Panc1 (cell line): Measurements from ENCODE around the gene MUCL3. TPM values are rescaled to one million over a fixed set of nuclear protein-coding genes. Genes with fewer than 3 reads are reported as not detected.

ENCODE experiments used
- ATAC-seq: fragments of 200-7000 bp; cut with Tn5 transposase; 2 replicates; pipeline ENCODE4 v1.9.1; 2020; ENCODE audit warnings: mild to moderate bottlenecking, moderate library complexity
- BruUV-seq: library from RNA; stranded (reverse); fragments of 400-500 nt; replicated peaks from 2 replicates; lab custom pipeline; 2021; lab: Mats Ljungman, UMichigan
- CTCF ChIA-PET: fragments of 300-600 bp; sonication (Branson Sonifier 250); formaldehyde crosslinking; loops from one replicate; lab custom pipeline; 2022; ENCODE audit warnings: antibody characterized with exemption; lab: Charles Lee
- POLR2A ChIA-PET: fragments of 300-600 bp; sonication (Branson Sonifier 250); formaldehyde crosslinking; loops from one replicate; lab custom pipeline; 2022; ENCODE audit warnings: antibody characterized with exemption; lab: Charles Lee
- DNase-seq: peaks from one replicate; pipeline ENCODE4 v3.0.0-alpha.2; 2010; ENCODE audit warnings: low read depth, low spot score
- H3K27ac ChIP-seq: 2 replicates; pipeline ENCODE4 v1.5.1; 2011; ENCODE audit warnings: mild to moderate bottlenecking, low read length, inconsistent platforms
- H3K27me3 ChIP-seq: fragments of 200-500 bp; sonication (Bioruptor generic); 2 replicates; pipeline ENCODE4 v1.6.0; 2014; ENCODE audit warnings: low read length, inconsistent platforms; ENCODE audit not compliant: control insufficient read depth, insufficient read depth
- H3K36me3 ChIP-seq: fragments of 200-500 bp; sonication (Bioruptor generic); 2 replicates; pipeline ENCODE4 v1.5.1; 2014; ENCODE audit warnings: inconsistent platforms, mild to moderate bottlenecking, low read length, moderate library complexity; ENCODE audit not compliant: control insufficient read depth, insufficient read depth
- H3K4me1 ChIP-seq: 2 replicates; pipeline ENCODE4 v1.5.1; 2011; ENCODE audit warnings: inconsistent platforms, mild to moderate bottlenecking, low read length, moderate library complexity; ENCODE audit not compliant: control insufficient read depth, insufficient read depth
- H3K4me3 ChIP-seq, 2 experiments: 2 replicates each; pipeline ENCODE4 v1.5.1; 2011 to 2012; ENCODE audit warnings: low read depth in 2 of 2, low read length in 2 of 2, mild to moderate bottlenecking in 2 of 2, inconsistent platforms in 1 of 2, moderate library complexity in 1 of 2
- H3K9me3 ChIP-seq: fragments of 200-500 bp; sonication (Bioruptor generic); 2 replicates; pipeline ENCODE4 v1.5.1; 2014; ENCODE audit warnings: low read depth, mild to moderate bottlenecking, inconsistent platforms, low read length, moderate library complexity; ENCODE audit not compliant: control insufficient read depth, insufficient read depth
- CTCF ChIP-seq: fragments of 450-650 bp; IDR thresholded peaks from 2 replicates; pipeline ENCODE4 v1.5.1; 2017; ENCODE audit warnings: mild to moderate bottlenecking
- POLR2AphosphoS5 ChIP-seq: IDR thresholded peaks from 2 replicates; pipeline ENCODE4 v1.6.1; 2012; ENCODE audit warnings: mild to moderate bottlenecking, low read depth, low read length, moderate library complexity
- REST ChIP-seq, 2 experiments: IDR thresholded peaks; 2 replicates each; pipeline ENCODE4 v1.6.1; 2011 to 2012; ENCODE audit warnings: low read depth in 2 of 2, control low read depth in 1 of 2, low read length in 1 of 2, mild to moderate bottlenecking in 1 of 2, moderate library complexity in 1 of 2; ENCODE audit not compliant: insufficient read depth in 1 of 2
- SIN3A ChIP-seq: IDR thresholded peaks from 2 replicates; pipeline ENCODE4 v1.6.1; 2012; ENCODE audit warnings: low read depth, mild to moderate bottlenecking, low read length, moderate library complexity, borderline replicate concordance; ENCODE audit not compliant: insufficient read depth
- TCF7L2 ChIP-seq: IDR thresholded peaks from 2 replicates; pipeline ENCODE4 v1.6.1; 2011; ENCODE audit warnings: mild to moderate bottlenecking, low read depth, low read length, inconsistent platforms
- in situ Hi-C: cut with HindIII; loops from 2 replicates; pipeline ENCODE4 v1.10.0; 2016; ENCODE audit warnings: low sequenced_read_pairs, low pct_unique_long_range_greater_than_20kb
- intact Hi-C: fragments of 100-400 bp; cut with micrococcal nuclease; formaldehyde crosslinking; loops from one replicate; pipeline ENCODE4 v1.10.0; 2022; ENCODE audit not compliant: unreplicated experiment
- total RNA-seq: library from RNA; stranded (reverse); gene quantifications from one replicate; pipeline ENCODE4 v1.2.1, GENCODE V29; 2021; ENCODE audit not compliant: unreplicated experiment

The MUCL3 gene
- total RNA-seq, 1 experiment from 2014 or later: not detected

- TF ChIP-seq POLR2AphosphoS5: no peak
- TF ChIP-seq TCF7L2: no peak
- no peak for TF ChIP-seq CTCF
- no peak for TF ChIP-seq REST (IDR thresholded peaks at IDR 0.05; ENCODE audit: insufficient read depth in 1 of 2, low read depth in 2 of 2, low read length in 1 of 2)
- no peak for TF ChIP-seq SIN3A
- ChIA-PET CTCF (no interaction called here), POLR2A (no interaction called here)
- DNase-seq (no peak), ATAC-seq (no peak)
- no peaks in the 10 kb centered on the region for H3K9me3 ChIP-seq
- in situ Hi-C loops: no loop called here
- intact Hi-C loops: no loop called here
- no peak overlapping the region for H3K4me3 ChIP-seq
- H3K27me3 ChIP-seq: peaks cover 5% of the 10 kb centered on the region; the same call in 1 of the 2 replicates
- BruUV-seq: no TSS peak
- no peak overlapping the region for H3K27ac ChIP-seq
- no peaks in the 10 kb centered on the region for H3K36me3 ChIP-seq
- H3K4me1 ChIP-seq: peaks cover 8% of the 10 kb centered on the region; the same call in 1 of the 2 replicates
Measured at GRCh38 chr6:30939473-30939872, 1.3 kb upstream of the MUCL3 start.

- no TSS peak for BruUV-seq
- Histone ChIP-seq H3K9me3 (no peaks in the 10 kb centered on the region), H3K36me3 (no peaks in the 10 kb centered on the region), H3K4me3 (no peak overlapping the region), H3K27me3 (peaks cover 10% of the 10 kb centered on the region), H3K4me1 (peaks cover 8% of the 10 kb centered on the region; the same call in 1 of the 2 replicates), H3K27ac (no peak overlapping the region)
- CTCF ChIA-PET: interaction anchor here (0.5 to 1.3 kb wide), 7 partner anchors 11 to 145 kb away, joined by 3 to 5 read pairs (median 4); partner anchors contain the start of gene SFTA2
- peak; percentile 84 for ATAC-seq
- POLR2A ChIA-PET: no interaction called here
- DNase-seq: peak; percentile 39
- in situ Hi-C loops: no loop called here
- intact Hi-C loops: no loop called here
- TF ChIP-seq SIN3A (no peak), CTCF (no peak; the same call in 1 of the 2 replicates), TCF7L2 (no peak), REST (IDR thresholded peaks at IDR 0.05; ENCODE audit: insufficient read depth in 1 of 2, low read depth in 2 of 2, low read length in 1 of 2) (no peak), POLR2AphosphoS5 (no peak)
Measured at GRCh38 chr6:30942338-30943060, 1.7 kb downstream of the MUCL3 start.
